ENCODE measurements around the gene TBC1D8. TPM values are rescaled to one million over a fixed set of nuclear protein-coding genes. Genes with fewer than 3 reads are reported as not detected.

TBC1D8 gene
- total and polyA plus RNA-seq, 2 experiments from 2014 or later, result 18.0 to 36.9 TPM

DNA sequence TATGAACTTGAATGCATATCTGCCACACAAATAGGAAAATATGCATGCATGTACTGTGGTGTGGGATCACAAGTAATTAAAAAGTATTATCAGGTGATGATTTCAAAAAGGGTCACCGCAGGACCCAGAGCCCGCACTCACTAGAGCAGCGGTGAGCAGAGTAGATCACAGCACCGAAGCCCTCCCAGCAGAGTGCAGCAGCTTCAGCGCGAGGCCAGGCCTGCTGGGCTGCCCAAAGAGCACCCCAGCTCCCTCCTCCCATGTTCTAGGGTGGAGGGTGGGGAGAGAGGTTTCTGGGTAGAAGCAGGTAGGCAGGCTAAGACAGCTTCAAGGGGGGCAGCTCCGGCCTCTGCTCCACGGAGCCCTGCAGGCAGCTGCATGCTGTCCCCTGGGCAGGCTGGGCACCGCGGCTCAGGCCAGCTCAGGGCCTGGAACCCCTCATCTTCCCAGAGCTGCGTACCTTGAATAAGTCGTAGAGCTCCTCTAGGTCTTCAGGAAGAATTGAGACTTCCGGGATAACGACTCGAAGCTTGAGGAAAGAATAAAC, 124.2 kb downstream of the TBC1D8 start (continued):
- TF ChIP-seq ZNF462 (CRISPR knock-in tag; IDR thresholded peaks at IDR 0.05), result no peak

- ATAC-seq, result peak; percentile 82
- Mint-ChIP-seq H3K4me3 (peak overlapping the region; percentile 12; the same call in 1 of the 3 replicates), H3K27me3 (ENCODE audit: insufficient read depth, low read depth, poor library complexity) (peaks cover 3% of the 10 kb centered on the region), H3K4me1 (peaks cover 16% of the 10 kb centered on the region), H3K36me3 (ENCODE audit: low read depth) (peaks cover 67% of the 10 kb centered on the region), H3K27ac (peak overlapping the region; percentile 44; the same call in 1 of the 2 replicates), H3K9me3 (no peaks in the 10 kb centered on the region)
- no peaks in the 10 kb centered on the region for H3K27me3 ChIP-seq (ENCODE audit: insufficient read depth)
- peak overlapping the region; percentile 29; the same call in 1 of the 2 replicates for H3K4me2 ChIP-seq
- H3K4me3 ChIP-seq, result no peak overlapping the region
- H3K9me2 ChIP-seq (ENCODE audit: insufficient read depth), result no peaks in the 10 kb centered on the region
- H4K20me1 ChIP-seq (replicated peaks; ENCODE audit: insufficient read depth), result peaks cover 7% of the 10 kb centered on the region
- peaks cover 5% of the 10 kb centered on the region; the same call in 1 of the 2 replicates for H3K36me3 ChIP-seq (ENCODE audit: insufficient read depth)
- H3K4me1 ChIP-seq (ENCODE audit: insufficient read depth), result peaks cover 9% of the 10 kb centered on the region
- H3K79me2 ChIP-seq (replicated peaks; ENCODE audit: insufficient read depth), result no peaks in the 10 kb centered on the region; the same call in 1 of the 2 replicates
- peak overlapping the region; percentile 1; the same call in 1 of the 2 replicates for H3K27ac ChIP-seq (ENCODE audit: low read depth)
- 0 out of 2 replicates have a peak, but pooled peaks cover 3% of the 10 kb centered on the region for H3F3A ChIP-seq (replicated peaks; ENCODE audit: low read depth)
- H2AFZ ChIP-seq, result no peak overlapping the region
- no peak for DNase-seq (ENCODE audit: low spot score)
- TF ChIP-seq CREB1 (CRISPR knock-in tag; IDR thresholded peaks at IDR 0.05; ENCODE audit: low read depth) (no peak), STAT1 (IDR thresholded peaks at IDR 0.05; ENCODE audit: unreplicated experiment) (no peak), ETS1 (IDR thresholded peaks at IDR 0.05) (no peak), ZNF462 (CRISPR knock-in tag; IDR thresholded peaks at IDR 0.05) (no peak), ZNF331 (CRISPR knock-in tag; IDR thresholded peaks at IDR 0.05; ENCODE audit: low read depth) (no peak), JUNB (IDR thresholded peaks at IDR 0.05; ENCODE audit: unreplicated experiment) (no peak), POLR2AphosphoS5 (IDR thresholded peaks at IDR 0.05; ENCODE audit: low read depth) (no peak), NANOG (IDR thresholded peaks at IDR 0.05; ENCODE audit: borderline replicate concordance) (no peak)
Measured at GRCh38 chr2:101026253-101026701, 124.9 kb downstream of the TBC1D8 start.

All from GM23338 (cell line).